ENCODE measurements around the gene EEPD1. TPM values are rescaled to one million over a fixed set of nuclear protein-coding genes. Genes with fewer than 3 reads are reported as not detected.

The EEPD1 gene
- total and polyA plus RNA-seq, 2 donors (not counting 3 experiments of a cell fraction or from before 2014, with no cell fraction given), result 0.40 to 0.42 TPM

DNA sequence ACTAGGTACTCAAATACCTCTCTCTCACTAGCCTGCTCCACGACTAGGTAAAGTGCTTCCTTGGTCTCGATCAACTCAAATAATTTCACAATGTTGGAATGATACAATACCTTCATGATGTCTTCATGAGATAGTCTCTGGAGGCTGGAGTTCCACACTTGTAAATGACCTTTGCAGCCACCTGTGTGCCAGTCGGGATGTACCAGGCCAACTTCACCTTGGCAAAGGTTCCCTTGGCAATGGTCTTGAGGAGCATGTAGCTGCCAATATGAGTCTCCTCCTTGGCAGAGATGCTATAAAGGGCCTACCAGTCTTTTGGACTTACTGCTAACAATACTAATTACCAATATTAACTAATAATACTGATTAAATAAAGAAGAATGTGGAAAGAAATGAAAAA, 42.5 kb upstream of the EEPD1 start:
- dilution Hi-C loops (cut with MboI; ENCODE audit: extremely low pct_ligation_motif_present, low sequenced_read_pairs), result no loop called here
- no peak overlapping the region for H3K4me2 ChIP-seq (ENCODE audit: insufficient read depth, low read length)
- no peaks in the 10 kb centered on the region for H3K79me2 ChIP-seq (ENCODE audit: control insufficient read depth, insufficient read depth, low read length)
- ChIA-PET CTCF (no interaction called here), POLR2A (no interaction called here)
- no peak overlapping the region for H3K4me3 ChIP-seq (replicated peaks in 1 of 3; ENCODE audit: insufficient read depth in 1 of 3, low read depth in 1 of 3, low read length in 3 of 3)
- no peak overlapping the region for H3K27ac ChIP-seq (ENCODE audit: insufficient read depth, low read depth, low read length)
- H3K9ac ChIP-seq (replicated peaks; ENCODE audit: extremely low read depth, insufficient read depth, low read length), result no peak overlapping the region
- FAIRE-seq (no peak), DNase-seq (ENCODE audit: low read depth, low spot score) (no peak)
- H3K9me3 ChIP-seq (replicated peaks; ENCODE audit: control insufficient read depth, insufficient read depth, low read length), result no peaks in the 10 kb centered on the region
- intact Hi-C loops (cut with micrococcal nuclease), result no loop called here
- H3K9me1 ChIP-seq (replicated peaks; ENCODE audit: control insufficient read depth, extremely low read depth, insufficient read depth, low read length), result no peaks in the 10 kb centered on the region
- no peak for TF ChIP-seq POLR2AphosphoS5 (IDR thresholded peaks at IDR 0.05; ENCODE audit: insufficient read depth, low read depth, low read length)
- no peak for TF ChIP-seq GATA2 (IDR thresholded peaks at IDR 0.05; ENCODE audit: insufficient read depth, insufficient read length, low read depth, low read length)
- TF ChIP-seq EZH2 (IDR thresholded peaks at IDR 0.05; ENCODE audit: borderline replicate concordance, low read depth, low read length, severe bottlenecking), result no peak
- H2AFZ ChIP-seq (ENCODE audit: low read depth, low read length), result no peak overlapping the region
- BruUV-seq (replicated peaks), result no TSS peak
- H3K4me1 ChIP-seq (ENCODE audit: control insufficient read depth, extremely low read depth, insufficient read depth, low read length), result peaks cover under 1% of the 10 kb centered on the region
- H4K20me1 ChIP-seq (replicated peaks; ENCODE audit: control insufficient read depth, extremely low read depth, insufficient read depth, low read length), result no peaks in the 10 kb centered on the region
- peaks cover 0 to 1% of the 10 kb centered on the region in 2 experiments for H3K27me3 ChIP-seq (ENCODE audit: control insufficient read depth in 2 of 2, insufficient read depth in 2 of 2, low read length in 2 of 2)
- H3K36me3 ChIP-seq (ENCODE audit: control insufficient read depth in 2 of 2, extremely low read depth in 1 of 2, insufficient read depth in 2 of 2, low read length in 2 of 2), result no peaks in the 10 kb centered on the region

DNA sequence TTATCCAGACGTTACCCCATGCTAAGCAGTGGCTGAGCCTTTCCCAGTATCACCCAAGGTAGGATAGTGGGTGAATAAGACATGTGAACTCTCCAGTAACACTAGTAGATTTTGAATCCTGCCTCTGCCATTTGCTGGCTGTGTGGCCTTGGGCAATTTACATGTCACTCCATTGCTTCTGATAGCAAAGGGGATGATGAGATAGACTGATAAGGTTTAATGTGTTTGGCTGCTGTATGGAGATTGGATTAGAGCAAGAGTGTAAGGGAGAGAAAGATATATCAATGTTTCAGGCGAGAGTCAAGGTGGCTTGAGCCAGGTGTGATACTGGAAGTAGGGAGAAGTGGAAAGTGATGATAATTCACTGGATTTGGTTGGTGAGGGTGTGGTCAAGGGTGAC, 40.1 kb upstream of the EEPD1 start:
- dilution Hi-C loops (cut with MboI; ENCODE audit: extremely low pct_ligation_motif_present, low sequenced_read_pairs) (no loop called here), intact Hi-C loops (cut with micrococcal nuclease) (no loop called here)
- no peaks in the 10 kb centered on the region for H3K36me3 ChIP-seq (ENCODE audit: control insufficient read depth in 2 of 2, extremely low read depth in 1 of 2, insufficient read depth in 2 of 2, low read length in 2 of 2)
- H3K9ac ChIP-seq (replicated peaks; ENCODE audit: extremely low read depth, insufficient read depth, low read length), result no peak overlapping the region
- H3K4me2 ChIP-seq (ENCODE audit: insufficient read depth, low read length), result no peak overlapping the region
- no peaks in the 10 kb centered on the region for H3K79me2 ChIP-seq (ENCODE audit: control insufficient read depth, insufficient read depth, low read length)
- H3K27ac ChIP-seq (ENCODE audit: insufficient read depth, low read depth, low read length), result no peak overlapping the region
- H3K4me1 ChIP-seq (ENCODE audit: control insufficient read depth, extremely low read depth, insufficient read depth, low read length), result peaks cover 14% of the 10 kb centered on the region
- no peaks in the 10 kb centered on the region for H3K9me1 ChIP-seq (replicated peaks; ENCODE audit: control insufficient read depth, extremely low read depth, insufficient read depth, low read length)
- CTCF ChIA-PET, result no interaction called here
- POLR2A ChIA-PET, result no interaction called here
- no peak overlapping the region for H2AFZ ChIP-seq (ENCODE audit: low read depth, low read length)
- no TSS peak for BruUV-seq (replicated peaks)
- H4K20me1 ChIP-seq (replicated peaks; ENCODE audit: control insufficient read depth, extremely low read depth, insufficient read depth, low read length), result no peaks in the 10 kb centered on the region
- DNase-seq (ENCODE audit: low read depth, low spot score) (no peak), FAIRE-seq (no peak)
- TF ChIP-seq, protein P1, sequence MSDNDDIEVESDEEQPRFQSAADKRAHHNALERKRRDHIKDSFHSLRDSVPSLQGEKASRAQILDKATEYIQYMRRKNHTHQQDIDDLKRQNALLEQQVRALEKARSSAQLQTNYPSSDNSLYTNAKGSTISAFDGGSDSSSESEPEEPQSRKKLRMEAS (IDR thresholded peaks at IDR 0.05; ENCODE audit: insufficient read depth, insufficient read length), result no peak
- no peak for TF ChIP-seq JUN (IDR thresholded peaks at IDR 0.05; ENCODE audit: borderline replicate concordance, insufficient read depth, insufficient read length, low read depth)
- H3K9me3 ChIP-seq (replicated peaks; ENCODE audit: control insufficient read depth, insufficient read depth, low read length), result no peaks in the 10 kb centered on the region
- H3K4me3 ChIP-seq (replicated peaks in 1 of 3; ENCODE audit: insufficient read depth in 1 of 3, low read depth in 1 of 3, low read length in 3 of 3), result no peak overlapping the region
- H3K27me3 ChIP-seq (ENCODE audit: control insufficient read depth in 2 of 2, insufficient read depth in 2 of 2, low read length in 2 of 2), result peaks cover 0 to 1% of the 10 kb centered on the region in 2 experiments
